Naive thymus-derived CD4-positive, alpha-beta T cell (primary cell): ENCODE measurements around the gene SUCLG2. TPM values are rescaled to one million over a fixed set of nuclear protein-coding genes. Genes with fewer than 3 reads are reported as not detected.
A peak's percentile ranks its signal among the peaks of the same experiment; 100 is the strongest.

Source experiments
- ATAC-seq: fragments of 150-1000 bp; cut with Tn5 transposase; 2 replicates; pipeline ENCODE4 v1.10.0; 2021; ENCODE audit warnings: mild to moderate bottlenecking, moderate library complexity
- CTCF ChIA-PET: fragments of 350-600 bp; sonication (Branson Sonifier 250); formaldehyde crosslinking; loops from one replicate; lab custom pipeline; 2021; ENCODE audit warnings: antibody characterized with exemption; lab: Charles Lee
- POLR2A ChIA-PET: fragments of 350-600 bp; sonication (Branson Sonifier 250); formaldehyde crosslinking; loops from one replicate; lab custom pipeline; 2021; ENCODE audit warnings: antibody characterized with exemption, inconsistent platforms; lab: Charles Lee
- DNase-seq, 9 donors: peaks; one replicate each; pipeline versions ENCODE4 v3.0.0 to v3.0.0-alpha.2; 2020 to 2022; ENCODE audit warnings: mixed read lengths in 1 of 9
- H3K27ac ChIP-seq: one replicate; pipeline ENCODE4 v1.7.0; 2013; ENCODE audit warnings: mild to moderate bottlenecking, low read depth, low read length, moderate library complexity
- H3K27me3 ChIP-seq, 2 donors: one replicate each; pipeline ENCODE4 v1.7.0; 2013; ENCODE audit warnings: low read length in 2 of 2, mild to moderate bottlenecking in 2 of 2, moderate library complexity in 2 of 2; ENCODE audit not compliant: control insufficient read depth in 2 of 2, insufficient read depth in 2 of 2
- H3K36me3 ChIP-seq, 3 experiments: 1 replicate in 2 of 3; 2 replicates in 1 of 3; pipeline ENCODE4 v1.7.0; 2013; ENCODE audit warnings: low read length in 3 of 3, mild to moderate bottlenecking in 3 of 3, moderate library complexity in 1 of 3; ENCODE audit not compliant: insufficient read depth in 3 of 3, control insufficient read depth in 2 of 3
- H3K4me1 ChIP-seq, 2 donors: one replicate each; pipeline ENCODE4 v1.7.0; 2013; ENCODE audit warnings: low read length in 2 of 2, mild to moderate bottlenecking in 2 of 2, moderate library complexity in 1 of 2; ENCODE audit not compliant: control insufficient read depth in 2 of 2, insufficient read depth in 2 of 2
- H3K4me3 ChIP-seq: 2 replicates; pipeline ENCODE4 v1.7.0; 2013; ENCODE audit warnings: mild to moderate bottlenecking, low read length
- H3K9me3 ChIP-seq, 3 experiments: 1 replicate in 2 of 3; 2 replicates in 1 of 3; pipeline ENCODE4 v1.7.0; 2013; ENCODE audit warnings: low read length in 3 of 3; ENCODE audit not compliant: control insufficient read depth in 2 of 3
- H3K27ac Mint-ChIP-seq, 9 donors: one replicate each; pipeline ENCODE4 v1.8.0; 2020 to 2022; ENCODE audit warnings: mixed read lengths in 9 of 9, mild to moderate bottlenecking in 8 of 9, moderate library complexity in 5 of 9, inconsistent platforms in 2 of 9
- H3K27me3 Mint-ChIP-seq, 5 donors: one replicate each; pipeline ENCODE4 v1.8.0; 2021 to 2022; ENCODE audit warnings: mixed read lengths in 5 of 5, mild to moderate bottlenecking in 1 of 5
- H3K36me3 Mint-ChIP-seq, 5 donors: one replicate each; pipeline ENCODE4 v1.8.0; 2020 to 2022; ENCODE audit warnings: mixed read lengths in 5 of 5, mild to moderate bottlenecking in 3 of 5, inconsistent platforms in 1 of 5
- H3K4me1 Mint-ChIP-seq, 7 donors: one replicate each; pipeline ENCODE4 v1.8.0; 2020 to 2022; ENCODE audit warnings: mixed read lengths in 7 of 7, mild to moderate bottlenecking in 3 of 7, inconsistent platforms in 1 of 7
- H3K4me3 Mint-ChIP-seq, 10 donors: one replicate each; pipeline ENCODE4 v1.8.0; 2020 to 2022; ENCODE audit warnings: mild to moderate bottlenecking in 10 of 10, mixed read lengths in 10 of 10, moderate library complexity in 6 of 10, inconsistent platforms in 2 of 10
- H3K9me3 Mint-ChIP-seq, 11 donors: one replicate each; pipeline ENCODE4 v1.8.0; 2020 to 2022; ENCODE audit warnings: mixed read lengths in 11 of 11, mild to moderate bottlenecking in 4 of 11, inconsistent platforms in 1 of 11, moderate library complexity in 1 of 11
- intact Hi-C, 2 donors: fragments of 100-400 bp; cut with micrococcal nuclease; formaldehyde crosslinking; loops; one replicate each; pipeline ENCODE4 v1.15.1; 2023
- polyA plus RNA-seq, 2 donors: library from polyadenylated mRNA; unstranded; fragments of 300-500 nt; fragmentation: Illumina TruSeq; gene quantifications; one replicate each; pipeline ENCODE4 v1.2.3, GENCODE V29; 2021
- total RNA-seq, 6 experiments: library from RNA in 5 of 6; stranded (reverse) in 5 of 6; gene quantifications; 1 replicate in 5 of 6; 2 replicates in 1 of 6; pipeline ENCODE4 v1.2.3 and lab custom pipeline; 2021 to 2026

Gene SUCLG2
- total and polyA plus RNA-seq, 7 experiments from 2014 or later: 49.7 to 97.9 (median 64.7) TPM

DNA sequence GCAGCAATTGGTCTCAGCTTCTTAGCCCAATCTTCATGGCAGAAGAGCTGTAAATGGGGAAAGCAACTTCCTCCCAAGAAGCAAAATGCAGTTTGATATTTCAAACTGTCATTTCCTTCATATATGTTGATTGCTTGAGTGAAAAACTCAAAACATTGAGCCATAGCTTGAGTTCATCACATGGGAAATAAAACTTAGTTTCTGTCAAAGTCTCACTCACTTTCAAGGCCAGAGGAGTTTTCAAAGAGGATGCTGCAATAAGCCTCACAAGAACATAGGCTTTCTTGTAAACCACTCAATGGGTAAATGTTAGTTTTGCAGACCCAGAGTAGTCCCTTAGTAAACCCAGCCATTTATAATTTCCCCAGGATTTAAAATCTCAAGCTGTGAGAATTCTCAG, 29.1 kb upstream of the SUCLG2 start:
- Mint-ChIP-seq H3K27me3 (no peaks in the 10 kb centered on the region), H3K9me3 (peaks cover 0 to 11% (median 0%) of the 10 kb centered on the region in 11 donors), H3K27ac (peak overlapping the region in 8 of 9 donors; percentile 26 to 89 (median 71)), H3K4me3 (peak overlapping the region in 6 of 10 donors; percentile 3 to 50 (median 30)), H3K4me1 (peaks cover 28 to 68% (median 47%) of the 10 kb centered on the region in 7 donors), H3K36me3 (peaks cover 6 to 24% (median 11%) of the 10 kb centered on the region in 5 donors)
- intact Hi-C loops: no loop called here
- ChIA-PET CTCF (interaction anchor here (0.6 to 1.4 kb wide), 4 partner anchors 9 to 107 kb away, joined by 3 to 7 read pairs (median 4); no protein-coding TSS in a partner anchor), POLR2A (interaction anchor here (0.7 to 2.2 kb wide), 7 partner anchors 12 to 54 kb away, joined by 3 to 15 read pairs (median 4); partner anchors contain the start of gene SUCLG2)
- no peaks in the 10 kb centered on the region for H3K27me3 ChIP-seq
- no peak for ATAC-seq
- H3K4me3 ChIP-seq: no peak overlapping the region
- H3K4me1 ChIP-seq: peaks cover 22 to 32% of the 10 kb centered on the region in 2 donors
- H3K27ac ChIP-seq: no peak overlapping the region
- no peaks in the 10 kb centered on the region for H3K36me3 ChIP-seq
- H3K9me3 ChIP-seq: no peaks in the 10 kb centered on the region
- peak in 3 of 9 donors; percentile 24 to 27 (median 25) for DNase-seq

DNA sequence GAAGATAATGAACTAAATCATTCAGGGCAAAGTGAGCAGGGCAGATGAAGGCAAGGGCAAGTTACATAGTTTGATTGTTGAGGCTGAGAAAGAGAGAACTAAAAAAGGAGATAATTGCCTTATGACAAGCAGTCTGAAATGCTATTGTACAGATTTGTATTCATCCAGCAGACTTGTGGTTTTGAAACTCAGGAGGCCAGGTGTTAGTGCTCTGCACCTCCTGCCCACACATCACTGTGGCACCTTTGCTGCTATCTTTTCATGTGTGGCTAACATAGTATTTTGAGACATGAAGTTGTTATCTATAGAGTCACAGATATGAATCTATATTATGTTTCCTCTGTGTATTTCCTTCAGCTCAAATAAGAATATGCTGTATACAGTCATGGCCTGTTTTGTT, 24.3 kb upstream of the SUCLG2 start:
- H3K27ac ChIP-seq: peak overlapping the region; percentile 28

DNA sequence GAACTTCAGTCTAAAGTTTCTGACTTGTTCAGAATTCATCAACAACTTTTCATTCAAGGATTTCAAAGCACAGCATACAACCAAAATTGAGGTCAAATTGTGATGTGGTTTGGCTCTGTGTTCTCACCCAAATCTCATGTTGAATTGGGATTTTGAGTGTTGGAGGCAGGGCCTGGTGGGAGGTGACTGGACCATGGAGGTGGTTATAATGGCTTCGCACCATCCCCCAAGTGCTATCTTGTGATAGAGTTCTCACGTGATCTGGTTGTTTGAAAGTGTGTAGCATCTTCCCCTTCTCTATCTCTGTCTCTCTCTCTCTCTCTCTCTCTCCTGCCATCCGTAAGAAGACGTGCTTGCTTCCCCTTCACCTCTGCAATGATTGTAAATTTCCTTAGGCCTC, 19.6 kb upstream of the SUCLG2 start:
- no peak overlapping the region for H3K27ac ChIP-seq
- H3K4me3 ChIP-seq: no peak overlapping the region
- ChIA-PET CTCF (interaction anchor here (1.6 kb wide), 1 partner anchor 10 kb away, joined by 3 read pairs; no protein-coding TSS in a partner anchor), POLR2A (no interaction called here)
- peaks cover 0 to 10% (median 3%) of the 10 kb centered on the region in 11 donors for H3K9me3 Mint-ChIP-seq
- DNase-seq (no peak), ATAC-seq (peak; percentile 29)
- H3K27ac Mint-ChIP-seq: peak overlapping the region in 3 of 9 donors; percentile 10 to 47 (median 36)
- no peaks in the 10 kb centered on the region for H3K9me3 ChIP-seq
- peaks cover 12 to 61% (median 44%) of the 10 kb centered on the region in 7 donors for H3K4me1 Mint-ChIP-seq
- no peaks in the 10 kb centered on the region for H3K27me3 Mint-ChIP-seq
- peaks cover 0 to 33% (median 20%) of the 10 kb centered on the region in 5 donors for H3K36me3 Mint-ChIP-seq
- intact Hi-C loops: no loop called here
- H3K4me3 Mint-ChIP-seq: peak overlapping the region in 1 of 10 donors; percentile 30
- peaks cover 12 to 16% of the 10 kb centered on the region in 2 donors for H3K4me1 ChIP-seq
- H3K36me3 ChIP-seq: no peaks in the 10 kb centered on the region
- no peaks in the 10 kb centered on the region for H3K27me3 ChIP-seq

More for the DNA sequence above, 24.3 kb upstream of the SUCLG2 start:
- H3K4me1 ChIP-seq: peaks cover 21 to 27% of the 10 kb centered on the region in 2 donors
- H3K4me3 ChIP-seq: no peak overlapping the region
- H3K4me1 Mint-ChIP-seq: peaks cover 23 to 75% (median 51%) of the 10 kb centered on the region in 7 donors
- ChIA-PET POLR2A (interaction anchor here (0.6 to 1.2 kb wide), 3 partner anchors 14 to 57 kb away, joined by 3 to 4 read pairs (median 3); no protein-coding TSS in a partner anchor), CTCF (no interaction called here)
- H3K27ac Mint-ChIP-seq: peak overlapping the region in 8 of 9 donors; percentile 67 to 88 (median 81)
- H3K36me3 Mint-ChIP-seq: peaks cover 11 to 30% (median 21%) of the 10 kb centered on the region in 5 donors
- no peaks in the 10 kb centered on the region for H3K36me3 ChIP-seq
- intact Hi-C loops: loop anchor here in 1 of 2 donors (1.0 kb wide), 1 partner anchor 14 kb away; no protein-coding TSS in a partner anchor
- DNase-seq (peak in 3 of 9 donors; percentile 29 to 45 (median 36)), ATAC-seq (peak; percentile 45)
- H3K4me3 Mint-ChIP-seq: peak overlapping the region; percentile 1 to 64 (median 37)
- no peaks in the 10 kb centered on the region for H3K27me3 Mint-ChIP-seq
- H3K9me3 Mint-ChIP-seq: peaks cover 0 to 11% (median 5%) of the 10 kb centered on the region in 11 donors
- no peaks in the 10 kb centered on the region for H3K27me3 ChIP-seq
- no peaks in the 10 kb centered on the region for H3K9me3 ChIP-seq

DNA sequence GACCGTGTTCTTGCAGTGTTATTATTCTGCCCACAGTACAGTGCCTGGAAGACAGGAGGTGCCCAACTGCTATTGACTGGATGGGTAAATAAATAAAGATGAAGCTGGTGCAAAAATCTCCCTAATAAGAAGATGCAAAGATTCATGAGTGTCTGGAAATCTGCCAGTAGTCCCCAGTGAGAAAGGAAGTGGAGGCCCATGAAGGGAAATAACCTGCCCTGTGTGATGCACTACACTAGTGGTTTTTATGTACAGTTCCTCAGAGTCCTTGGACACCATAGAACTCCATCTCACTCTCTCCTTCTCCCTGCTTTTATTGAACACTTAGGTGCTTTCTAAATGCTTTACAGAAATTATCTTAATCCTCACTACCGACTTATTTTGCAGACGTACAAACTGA, 8.3 kb upstream of the SUCLG2 start:
- Histone ChIP-seq H3K27ac (no peak overlapping the region), H3K4me3 (peak overlapping the region; percentile 18), H3K36me3 (no peaks in the 10 kb centered on the region), H3K27me3 (no peaks in the 10 kb centered on the region), H3K9me3 (no peaks in the 10 kb centered on the region), H3K4me1 (peaks cover 18 to 34% of the 10 kb centered on the region in 2 donors)
- ChIA-PET CTCF (interaction anchor here (1.9 kb wide), 1 partner anchor 73 kb away, joined by 7 read pairs; no protein-coding TSS in a partner anchor), POLR2A (interaction anchor here (0.8 to 1.1 kb wide), 2 partner anchors 9 to 75 kb away, joined by 3 to 4 read pairs; partner anchors contain the start of gene SUCLG2)
- peak; percentile 85 for ATAC-seq
- Mint-ChIP-seq H3K36me3 (peaks cover 0 to 31% (median 0%) of the 10 kb centered on the region in 5 donors), H3K27ac (peak overlapping the region in 8 of 9 donors; percentile 34 to 89 (median 78)), H3K4me3 (peak overlapping the region; percentile 18 to 88 (median 69)), H3K27me3 (no peaks in the 10 kb centered on the region), H3K4me1 (peaks cover 32 to 87% (median 73%) of the 10 kb centered on the region in 7 donors), H3K9me3 (peaks cover 0 to 20% (median 2%) of the 10 kb centered on the region in 11 donors)
- intact Hi-C loops: loop anchor here in 1 of 2 donors (1.0 kb wide), 1 partner anchor 9 kb away; no protein-coding TSS in a partner anchor
- DNase-seq: peak in 7 of 9 donors; percentile 34 to 60 (median 44)

DNA sequence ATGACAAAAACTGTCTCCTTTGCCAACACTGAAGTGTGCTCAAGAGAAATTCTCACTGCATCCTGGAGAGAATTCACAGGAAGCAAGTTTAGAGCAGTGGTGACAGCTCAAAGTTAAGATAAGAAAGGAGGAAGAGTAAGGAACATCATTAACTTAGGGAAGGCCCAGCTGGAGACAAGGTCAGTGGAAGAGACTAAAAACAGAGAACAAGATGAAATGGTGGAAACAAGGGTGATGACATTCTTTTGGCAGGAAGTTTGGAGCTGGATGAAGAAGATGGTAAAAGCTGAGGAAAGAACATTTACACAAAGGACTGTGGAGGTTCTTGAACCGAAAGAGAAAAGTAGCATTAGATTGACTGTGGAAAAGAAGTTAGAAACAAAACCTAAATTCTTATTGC, 6.7 kb upstream of the SUCLG2 start:
- H3K27me3 Mint-ChIP-seq: no peaks in the 10 kb centered on the region
- peaks cover 0 to 26% (median 0%) of the 10 kb centered on the region in 5 donors for H3K36me3 Mint-ChIP-seq
- Histone ChIP-seq H3K4me3 (no peak overlapping the region), H3K27ac (no peak overlapping the region), H3K36me3 (no peaks in the 10 kb centered on the region), H3K27me3 (no peaks in the 10 kb centered on the region), H3K9me3 (no peaks in the 10 kb centered on the region), H3K4me1 (peaks cover 24 to 34% of the 10 kb centered on the region in 2 donors)
- peak overlapping the region in 8 of 9 donors; percentile 49 to 79 (median 77) for H3K27ac Mint-ChIP-seq
- H3K4me3 Mint-ChIP-seq: peak overlapping the region in 4 of 10 donors; percentile 4 to 45 (median 23)
- peaks cover 0 to 26% (median under 1%) of the 10 kb centered on the region in 11 donors for H3K9me3 Mint-ChIP-seq
- POLR2A ChIA-PET: no interaction called here
- intact Hi-C loops: no loop called here
- CTCF ChIA-PET: interaction anchor here (0.8 to 1.9 kb wide), 5 partner anchors 8 to 689 kb away, joined by 3 to 7 read pairs (median 4); no protein-coding TSS in a partner anchor
- H3K4me1 Mint-ChIP-seq: peaks cover 35 to 84% (median 77%) of the 10 kb centered on the region in 7 donors
- no peak for ATAC-seq
- no peak for DNase-seq

DNA sequence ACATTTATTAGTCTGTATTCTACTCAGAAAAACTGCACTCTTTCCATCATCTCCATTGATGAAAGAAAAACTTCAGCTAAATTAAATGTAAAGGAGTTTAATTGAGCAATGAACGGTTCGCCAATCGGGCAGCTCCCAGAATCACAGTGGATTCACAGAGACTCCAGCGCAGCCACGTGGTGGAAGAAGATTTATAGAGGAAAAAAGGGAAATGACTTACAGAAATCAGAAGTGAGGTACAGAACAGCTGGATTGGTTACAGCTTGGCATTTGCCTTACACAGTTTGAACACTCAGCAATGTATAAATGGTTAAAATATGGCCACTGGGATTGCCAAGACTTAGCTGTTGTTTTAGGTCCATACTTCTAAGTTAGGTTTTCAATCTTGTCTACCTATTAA, 2.8 kb upstream of the SUCLG2 start:
- Mint-ChIP-seq H3K27ac (peak overlapping the region in 6 of 9 donors; percentile 12 to 96 (median 92)), H3K27me3 (no peaks in the 10 kb centered on the region), H3K4me3 (peak overlapping the region in 1 of 10 donors; percentile 94), H3K4me1 (peaks cover 26 to 73% (median 68%) of the 10 kb centered on the region in 7 donors), H3K36me3 (peaks cover 0 to 38% (median 3%) of the 10 kb centered on the region in 5 donors), H3K9me3 (peaks cover 0 to 33% (median 1%) of the 10 kb centered on the region in 11 donors)
- intact Hi-C loops: loop anchor here (5.0 to 10.0 kb wide), 5 partner anchors 130 to 1162 kb away; no protein-coding TSS in a partner anchor
- DNase-seq (no peak), ATAC-seq (no peak)
- ChIA-PET CTCF (interaction anchor here (0.6 kb wide), 1 partner anchor 757 kb away, joined by 3 read pairs; no protein-coding TSS in a partner anchor), POLR2A (interaction anchor here (0.7 to 1.5 kb wide), 4 partner anchors 13 to 124 kb away, joined by 3 to 6 read pairs (median 4); no protein-coding TSS in a partner anchor)
- peaks cover 0 to 3% (median 0%) of the 10 kb centered on the region in 3 experiments for H3K36me3 ChIP-seq
- no peak overlapping the region for H3K4me3 ChIP-seq
- peaks cover 31 to 36% of the 10 kb centered on the region in 2 donors for H3K4me1 ChIP-seq
- no peak overlapping the region for H3K27ac ChIP-seq
- no peaks in the 10 kb centered on the region for H3K27me3 ChIP-seq
- H3K9me3 ChIP-seq: no peaks in the 10 kb centered on the region
